HG03378 (cell line): Measurements from ENCODE around the gene SERPINB1.

Experiments used
- ATAC-seq: cut with Tn5 transposase; IDR thresholded peaks from one replicate; pipeline ENCODE4 v1.9.1; 2021; ENCODE audit warnings: mild to moderate bottlenecking, moderate library complexity; ENCODE audit not compliant: unreplicated experiment

SERPINB1 gene

GRCh38 chr6:2850538-2851113 lies 9.0 kb upstream of the SERPINB1 start:
- ATAC-seq = no peak

DNA sequence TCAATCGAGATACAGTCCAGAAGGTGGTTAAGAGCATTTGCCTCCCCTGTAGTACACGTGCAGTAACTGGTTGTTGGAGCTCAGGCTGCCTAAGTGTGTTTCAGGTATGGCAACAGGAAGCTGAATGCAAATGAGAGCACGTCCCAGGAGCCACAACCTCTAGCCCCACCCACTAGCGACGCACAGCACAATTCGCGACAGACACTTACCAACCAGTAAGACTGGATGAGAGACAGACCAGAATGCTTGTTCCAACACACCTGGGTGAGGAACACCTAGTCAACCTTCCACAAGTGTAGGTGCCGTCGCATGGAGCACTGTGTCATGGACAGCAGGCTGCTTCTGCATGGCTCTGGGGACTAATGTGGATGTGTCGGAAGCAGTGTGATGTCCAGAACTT lies 7.2 kb upstream of the SERPINB1 start:
- no peak for ATAC-seq

DNA sequence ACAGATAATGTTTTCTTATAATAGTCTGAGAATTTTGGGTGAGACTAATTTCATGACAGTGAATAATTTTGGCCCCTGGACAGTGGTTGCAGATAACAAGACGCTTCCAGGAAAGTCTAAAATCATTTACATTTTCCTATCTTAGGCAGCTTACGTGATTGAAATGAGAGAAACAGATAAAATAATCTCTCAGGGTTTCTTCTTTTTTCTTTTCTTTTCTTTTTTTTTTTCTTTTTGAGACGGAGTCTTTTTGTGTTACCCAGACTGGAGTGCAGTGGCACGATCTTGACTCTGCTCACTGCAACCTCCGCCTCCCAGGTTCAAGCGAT lies 4.2 kb upstream of the SERPINB1 start:
- ATAC-seq = no peak

DNA sequence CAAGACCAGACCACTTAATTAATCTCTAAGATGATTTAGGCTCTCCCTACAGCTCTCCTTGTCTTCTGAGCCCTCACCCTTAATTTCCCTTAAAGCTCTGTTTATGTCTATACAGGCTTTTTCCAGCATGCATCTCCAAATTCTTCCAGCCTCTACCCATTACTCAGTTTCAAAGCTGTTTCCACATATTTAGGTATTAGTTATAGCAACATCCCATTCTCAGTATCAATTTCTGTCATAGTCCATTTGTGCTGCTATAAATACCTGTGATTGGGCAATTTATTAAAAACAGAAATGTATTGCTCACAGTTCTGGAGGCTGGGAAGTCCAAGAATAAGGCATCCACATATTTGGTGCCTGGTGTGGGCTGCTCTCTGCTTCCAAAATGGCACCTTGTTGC lies 2.3 kb upstream of the SERPINB1 start:
- ATAC-seq = no peak

GRCh38 chr6:2843138-2843740 lies 1.6 kb upstream of the SERPINB1 start:
- no peak for ATAC-seq

GRCh38 chr6:2842139-2842552 lies 483 bp upstream of the SERPINB1 start:
- ATAC-seq = no peak

DNA sequence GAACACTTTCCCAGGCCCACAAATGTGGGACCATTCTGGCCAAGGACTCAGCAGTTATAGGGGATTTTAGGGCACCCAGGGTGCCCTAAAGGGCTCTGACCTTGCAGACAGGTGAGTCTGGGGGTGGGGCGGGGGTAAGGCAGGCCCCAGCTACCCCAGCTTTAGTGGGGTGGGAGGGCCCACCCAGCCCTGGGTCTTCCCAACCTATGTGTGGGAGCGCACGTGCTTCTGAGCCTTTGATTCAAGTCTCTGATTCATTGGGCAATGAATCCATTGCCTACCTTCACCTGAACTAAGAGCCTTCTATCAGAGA lies 958 bp downstream of the SERPINB1 start:
- no peak for ATAC-seq

GRCh38 chr6:2839982-2840748 lies 1.5 kb downstream of the SERPINB1 start:
- no peak for ATAC-seq

GRCh38 chr6:2839195-2839981 lies 2.3 kb downstream of the SERPINB1 start:
- ATAC-seq = no peak

- ATAC-seq = no peak
Measured at GRCh38 chr6:2838251-2838650, 3.4 kb downstream of the SERPINB1 start.

DNA sequence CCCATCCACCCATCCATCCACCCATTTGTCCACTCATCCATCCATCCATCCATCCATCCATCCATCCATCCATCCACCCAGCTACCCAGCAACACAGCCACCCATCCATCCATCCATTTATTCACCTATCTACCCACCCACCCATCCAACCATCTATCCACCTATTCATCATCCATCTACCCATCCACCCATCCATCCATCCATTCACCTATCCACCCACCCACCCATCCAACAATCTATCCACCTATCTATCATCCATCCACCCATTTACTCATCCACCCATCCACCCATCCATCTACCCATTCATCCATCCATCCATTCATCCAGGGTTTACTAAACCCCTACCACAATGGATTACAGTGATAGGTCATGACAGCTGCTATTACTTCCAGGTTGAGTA lies 7.4 kb downstream of the SERPINB1 start:
- no peak for ATAC-seq

DNA sequence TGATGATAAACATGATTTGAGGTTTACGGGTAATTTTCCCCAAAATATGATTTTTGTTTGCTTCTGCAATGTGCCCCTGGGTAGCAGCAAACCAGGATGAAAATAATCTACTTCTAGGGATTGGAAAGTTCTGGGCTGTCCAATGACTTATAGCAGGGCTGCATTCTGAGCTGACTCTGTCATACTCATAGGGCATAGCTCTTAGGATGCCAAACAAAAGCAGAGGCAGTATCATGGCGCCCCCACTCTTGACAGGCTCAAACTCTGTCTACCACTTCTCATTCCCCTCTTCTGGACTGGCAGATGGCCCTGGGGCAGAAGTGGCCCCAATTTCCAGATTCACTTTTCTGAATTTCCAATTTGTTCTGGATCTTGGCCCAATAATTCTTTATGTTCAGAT lies 10.3 kb downstream of the SERPINB1 start:
- ATAC-seq = no peak

GRCh38 chr6:2830183-2830582 lies 11.5 kb downstream of the SERPINB1 start:
- no peak for ATAC-seq

DNA sequence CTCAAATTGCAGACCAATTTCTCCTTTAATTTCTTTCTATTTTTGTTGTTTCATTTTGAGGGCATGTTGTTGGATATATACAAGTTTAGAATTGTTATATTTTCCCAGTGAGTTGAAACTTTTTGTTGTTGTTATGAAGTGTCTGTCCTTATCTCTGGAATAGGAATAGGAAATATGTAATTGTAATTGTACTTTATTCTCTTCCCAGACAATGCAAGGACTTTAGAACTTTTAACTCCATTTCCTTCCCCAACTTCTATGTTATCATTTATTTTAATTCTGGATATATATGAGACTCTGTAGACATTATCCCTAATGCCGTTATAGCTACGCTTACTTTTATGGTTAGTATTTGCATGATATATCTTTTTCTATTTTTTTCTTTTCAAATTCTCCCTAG lies 12.4 kb downstream of the SERPINB1 start:
- ATAC-seq = no peak

DNA sequence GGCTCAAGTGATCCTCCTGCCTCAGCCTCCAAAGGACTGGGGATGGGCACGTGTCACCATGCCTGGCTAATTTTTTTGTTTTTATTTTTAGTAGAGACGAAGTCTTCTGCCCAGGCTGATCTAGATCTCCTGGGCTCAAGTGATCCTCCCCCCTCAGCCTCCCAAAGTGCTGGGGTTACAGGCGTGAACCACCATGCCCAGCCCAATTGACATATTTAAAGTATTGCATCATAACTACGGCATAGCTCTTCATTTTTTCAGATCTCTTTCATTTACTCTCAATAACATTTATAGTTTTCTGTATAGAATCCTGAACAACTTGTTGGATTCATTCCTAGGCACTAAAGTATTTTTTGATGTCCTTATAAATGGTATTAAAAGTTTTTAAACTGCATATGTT lies 13.0 kb downstream of the SERPINB1 start:
- ATAC-seq = no peak

DNA sequence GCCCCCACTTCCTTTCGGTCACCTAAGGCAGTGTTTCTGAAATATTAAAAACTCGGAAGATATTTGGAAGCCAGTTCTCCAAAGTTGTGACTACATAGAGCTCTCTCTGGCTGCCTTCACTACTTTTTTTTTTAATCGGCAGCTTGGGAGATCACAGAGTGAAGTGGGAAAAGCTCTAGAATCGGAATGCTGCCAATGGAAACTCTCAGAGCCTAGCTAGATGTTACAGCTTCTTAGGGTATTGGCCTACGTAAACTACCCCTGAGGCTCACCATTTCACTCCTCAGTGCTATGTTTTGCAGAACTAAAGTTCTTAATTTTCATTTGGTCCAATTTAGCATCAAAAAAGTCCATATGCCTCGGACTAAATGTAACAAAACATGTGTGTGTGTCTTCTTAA lies 14.5 kb downstream of the SERPINB1 start:
- no peak for ATAC-seq

GRCh38 chr6:2826131-2826530 lies 15.5 kb downstream of the SERPINB1 start:
- ATAC-seq = no peak

GRCh38 chr6:2823104-2823850 lies 18.4 kb downstream of the SERPINB1 start:
- ATAC-seq = no peak

GRCh38 chr6:2821554-2821953 lies 20.1 kb downstream of the SERPINB1 start:
- no peak for ATAC-seq

DNA sequence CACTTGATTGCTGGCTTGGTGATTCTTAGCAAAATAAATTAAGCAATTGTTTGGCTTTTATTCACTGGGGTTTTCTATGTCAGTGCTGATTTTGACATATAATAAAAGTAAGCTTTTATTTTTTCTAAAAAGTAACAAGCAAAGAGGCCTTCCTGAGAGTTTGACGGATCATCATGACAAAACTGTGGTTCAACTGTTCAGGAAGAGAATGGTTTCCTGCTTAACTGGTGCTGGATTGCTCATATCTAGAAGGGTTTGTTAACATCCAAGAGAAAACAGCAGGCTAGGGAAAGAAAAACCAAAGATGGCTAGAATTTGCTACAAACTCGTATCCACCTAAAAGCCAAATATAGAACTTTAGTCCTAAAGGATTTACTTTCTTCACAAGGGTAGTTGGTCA lies 21.2 kb downstream of the SERPINB1 start:
- ATAC-seq = no peak

DNA sequence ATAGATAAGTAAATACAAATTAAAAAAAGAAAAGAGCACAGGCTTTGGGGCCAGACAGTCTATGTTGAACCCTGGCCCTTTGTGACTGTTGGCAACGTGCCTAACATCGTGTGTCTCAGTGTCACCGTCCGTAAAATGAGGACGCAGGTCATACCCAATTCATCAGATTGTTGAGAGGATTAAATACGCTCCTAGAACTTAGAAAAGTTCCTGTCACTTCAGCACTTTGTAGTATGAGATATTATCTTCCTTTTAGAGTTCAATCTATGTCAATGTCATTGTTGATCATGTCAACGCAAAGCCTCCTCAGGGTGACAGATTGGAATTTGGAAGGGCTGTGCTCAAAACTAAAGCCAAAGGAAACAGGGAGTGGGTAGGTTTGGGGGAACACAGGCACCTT lies 21.7 kb downstream of the SERPINB1 start:
- no peak for ATAC-seq
